Right atrium auricular region (tissue), 2 donors: ENCODE measurements around the gene LOXL1. TPM values are rescaled to one million over a fixed set of nuclear protein-coding genes. Genes with fewer than 3 reads are reported as not detected.

ENCODE experiments used
- DNase-seq: peaks from one replicate; pipeline ENCODE4 v3.0.0-alpha.2; 2019; ENCODE audit warnings: low spot score
- H3K27ac ChIP-seq, 2 donors: fragments of 200-600 bp; sonication (generic); 1 replicate in 1 of 2; 2 replicates in 1 of 2; pipeline ENCODE4 v1.5.1; 2016 to 2019
- H3K27me3 ChIP-seq, 2 donors: fragments of 200-600 bp; sonication (generic); one replicate each; pipeline versions ENCODE4 v1.5.1 to v1.6.0; 2017 to 2019
- H3K36me3 ChIP-seq: fragments of 200-600 bp; sonication (generic); one replicate; pipeline ENCODE4 v1.5.1; 2016
- H3K4me1 ChIP-seq, 2 donors: fragments of 200-600 bp; sonication (generic); one replicate each; pipeline versions ENCODE4 v1.5.1 to v1.6.0; 2017 to 2019
- H3K4me3 ChIP-seq, 2 donors: fragments of 200-600 bp; sonication (generic); 1 replicate in 1 of 2; 2 replicates in 1 of 2; pipeline ENCODE4 v1.5.1; 2017 to 2019; ENCODE audit warnings: mild to moderate bottlenecking in 1 of 2, moderate library complexity in 1 of 2
- H3K9me3 ChIP-seq, 2 donors: fragments of 200-600 bp; sonication (generic); one replicate each; pipeline ENCODE4 v1.5.1; 2019
- total RNA-seq, 2 donors: library from RNA; depleted of rRNA; stranded (reverse); fragments of >200 nt; gene quantifications; one replicate each; pipeline ENCODE4 v1.1.0, GENCODE V29; 2016
- TF ChIP-seq, protein P1 (sequence below), 2 donors: fragments of 200-600 bp; sonication (generic); IDR thresholded peaks; one replicate each; pipeline ENCODE4 v1.5.1; 2019; ENCODE audit warnings: antibody characterized with exemption in 2 of 2

LOXL1 gene
- total RNA-seq, 2 donors from 2014 or later: 22.2 to 59.0 TPM

GRCh38 chr15:73899197-73900094 is 26.8 kb upstream of the LOXL1 start:
- Histone ChIP-seq H3K4me3 (no peak overlapping the region), H3K27me3 (no peaks in the 10 kb centered on the region), H3K4me1 (no peaks in the 10 kb centered on the region), H3K27ac (no peak overlapping the region), H3K36me3 (no peaks in the 10 kb centered on the region), H3K9me3 (no peaks in the 10 kb centered on the region)
- TF ChIP-seq, protein P1, sequence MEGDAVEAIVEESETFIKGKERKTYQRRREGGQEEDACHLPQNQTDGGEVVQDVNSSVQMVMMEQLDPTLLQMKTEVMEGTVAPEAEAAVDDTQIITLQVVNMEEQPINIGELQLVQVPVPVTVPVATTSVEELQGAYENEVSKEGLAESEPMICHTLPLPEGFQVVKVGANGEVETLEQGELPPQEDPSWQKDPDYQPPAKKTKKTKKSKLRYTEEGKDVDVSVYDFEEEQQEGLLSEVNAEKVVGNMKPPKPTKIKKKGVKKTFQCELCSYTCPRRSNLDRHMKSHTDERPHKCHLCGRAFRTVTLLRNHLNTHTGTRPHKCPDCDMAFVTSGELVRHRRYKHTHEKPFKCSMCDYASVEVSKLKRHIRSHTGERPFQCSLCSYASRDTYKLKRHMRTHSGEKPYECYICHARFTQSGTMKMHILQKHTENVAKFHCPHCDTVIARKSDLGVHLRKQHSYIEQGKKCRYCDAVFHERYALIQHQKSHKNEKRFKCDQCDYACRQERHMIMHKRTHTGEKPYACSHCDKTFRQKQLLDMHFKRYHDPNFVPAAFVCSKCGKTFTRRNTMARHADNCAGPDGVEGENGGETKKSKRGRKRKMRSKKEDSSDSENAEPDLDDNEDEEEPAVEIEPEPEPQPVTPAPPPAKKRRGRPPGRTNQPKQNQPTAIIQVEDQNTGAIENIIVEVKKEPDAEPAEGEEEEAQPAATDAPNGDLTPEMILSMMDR (IDR thresholded peaks at IDR 0.05): no peak
- no peak for DNase-seq

GRCh38 chr15:73900095-73900712 is 26.1 kb upstream of the LOXL1 start:
- Histone ChIP-seq H3K4me3 (no peak overlapping the region), H3K36me3 (no peaks in the 10 kb centered on the region), H3K4me1 (no peaks in the 10 kb centered on the region), H3K27me3 (no peaks in the 10 kb centered on the region), H3K9me3 (peaks cover 0 to under 1% of the 10 kb centered on the region in 2 donors), H3K27ac (no peak overlapping the region)
- TF ChIP-seq, protein P1 (IDR thresholded peaks at IDR 0.05): no peak
- DNase-seq: no peak

GRCh38 chr15:73901126-73901810 is 25.0 kb upstream of the LOXL1 start:
- Histone ChIP-seq H3K4me1 (no peaks in the 10 kb centered on the region), H3K9me3 (peaks cover 0 to 5% of the 10 kb centered on the region in 2 donors), H3K4me3 (no peak overlapping the region), H3K27me3 (no peaks in the 10 kb centered on the region), H3K36me3 (no peaks in the 10 kb centered on the region), H3K27ac (no peak overlapping the region)
- TF ChIP-seq, protein P1 (IDR thresholded peaks at IDR 0.05): no peak
- DNase-seq: no peak

GRCh38 chr15:73902121-73903020 is 23.9 kb upstream of the LOXL1 start:
- DNase-seq: no peak
- H3K9me3 ChIP-seq: peaks cover 0 to 5% of the 10 kb centered on the region in 2 donors
- TF ChIP-seq, protein P1 (IDR thresholded peaks at IDR 0.05): no peak

More at GRCh38 chr15:73902121-73903020, 23.9 kb upstream of the LOXL1 start:
- no peak overlapping the region for H3K4me3 ChIP-seq
- H3K36me3 ChIP-seq: no peaks in the 10 kb centered on the region
- no peak overlapping the region for H3K27ac ChIP-seq
- H3K4me1 ChIP-seq: no peaks in the 10 kb centered on the region
- no peaks in the 10 kb centered on the region for H3K27me3 ChIP-seq
